ENCODE data around the gene STK24.

- TF ChIP-seq CTCF (IDR thresholded peaks at IDR 0.05) (no peak), POLR2A (IDR thresholded peaks at IDR 0.05) (no peak)
Measured at GRCh38 chr13:98459721-98460370, 117.1 kb downstream of the STK24 start.

Measured in tibial nerve (tissue), 3 donors.